Gastrocnemius medialis (tissue), 4 donors: ENCODE data around the gene PRKCE.

Experiments used
- POLR2A ChIP-seq, 2 donors: fragments of 450-650 bp; IDR thresholded peaks; one replicate each; pipeline ENCODE4 v1.6.1; 2017; ENCODE audit warnings: antibody characterized with exemption in 2 of 2, mild to moderate bottlenecking in 2 of 2, moderate library complexity in 2 of 2
- TF ChIP-seq, protein P1 (sequence below), 5 experiments: fragments of 450-650 bp in 3 of 5; fragments of 200-600 bp in 2 of 5; sonication (generic) in 2 of 5; IDR thresholded peaks in 4 of 5; conservative IDR thresholded peaks in 1 of 5; 1 replicate in 4 of 5; 2 replicates in 1 of 5; pipeline ENCODE4 v1.5.1; 2016 to 2019; ENCODE audit warnings: antibody characterized with exemption in 5 of 5, mild to moderate bottlenecking in 3 of 5, moderate library complexity in 3 of 5

DNA sequence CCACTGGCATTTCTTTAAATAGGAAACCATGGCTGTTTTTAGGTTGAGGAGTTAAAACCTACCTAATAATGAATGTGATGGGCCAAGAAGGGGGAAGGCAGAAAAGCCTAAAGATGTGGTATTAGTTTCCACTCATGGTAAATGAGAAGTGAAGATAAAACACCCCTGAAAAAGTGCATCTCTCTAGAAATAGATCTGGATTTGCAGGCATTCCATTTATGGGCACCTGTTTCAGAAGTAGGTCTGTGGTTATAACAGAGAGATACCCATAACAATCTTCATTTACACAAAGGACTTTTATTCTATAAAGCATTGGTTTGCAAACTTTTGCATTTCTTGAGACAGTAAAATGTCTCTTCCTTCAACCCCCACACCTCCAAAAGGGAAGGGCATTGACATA, 62.1 kb downstream of the PRKCE start:
- TF ChIP-seq, protein P1, sequence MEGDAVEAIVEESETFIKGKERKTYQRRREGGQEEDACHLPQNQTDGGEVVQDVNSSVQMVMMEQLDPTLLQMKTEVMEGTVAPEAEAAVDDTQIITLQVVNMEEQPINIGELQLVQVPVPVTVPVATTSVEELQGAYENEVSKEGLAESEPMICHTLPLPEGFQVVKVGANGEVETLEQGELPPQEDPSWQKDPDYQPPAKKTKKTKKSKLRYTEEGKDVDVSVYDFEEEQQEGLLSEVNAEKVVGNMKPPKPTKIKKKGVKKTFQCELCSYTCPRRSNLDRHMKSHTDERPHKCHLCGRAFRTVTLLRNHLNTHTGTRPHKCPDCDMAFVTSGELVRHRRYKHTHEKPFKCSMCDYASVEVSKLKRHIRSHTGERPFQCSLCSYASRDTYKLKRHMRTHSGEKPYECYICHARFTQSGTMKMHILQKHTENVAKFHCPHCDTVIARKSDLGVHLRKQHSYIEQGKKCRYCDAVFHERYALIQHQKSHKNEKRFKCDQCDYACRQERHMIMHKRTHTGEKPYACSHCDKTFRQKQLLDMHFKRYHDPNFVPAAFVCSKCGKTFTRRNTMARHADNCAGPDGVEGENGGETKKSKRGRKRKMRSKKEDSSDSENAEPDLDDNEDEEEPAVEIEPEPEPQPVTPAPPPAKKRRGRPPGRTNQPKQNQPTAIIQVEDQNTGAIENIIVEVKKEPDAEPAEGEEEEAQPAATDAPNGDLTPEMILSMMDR (IDR thresholded peaks at IDR 0.05 in 4 of 5, conservative IDR thresholded peaks at IDR 0.05 in 1 of 5), result no peak
- TF ChIP-seq POLR2A (IDR thresholded peaks at IDR 0.05), result no peak
